K562 (cell line): ENCODE measurements around the gene CALD1.

Experiments
- CBX3 ChIP-seq, 2 experiments: IDR thresholded peaks; 1 replicate in 1 of 2; 2 replicates in 1 of 2; pipeline ENCODE4 v1.6.1; 2012; ENCODE audit warnings: inconsistent platforms in 2 of 2, low read length in 2 of 2, borderline replicate concordance in 1 of 2, control low read depth in 1 of 2
- DNMT1 ChIP-seq: fragments of 450-650 bp; IDR thresholded peaks from 2 replicates; pipeline ENCODE4 v1.6.1; 2016; ENCODE audit warnings: antibody characterized with exemption, mild to moderate bottlenecking
- KAT7 ChIP-seq: sonication (generic); formaldehyde crosslinking; IDR thresholded peaks from 2 replicates; pipeline ENCODE4 v1.8.0; 2022; ENCODE audit warnings: missing genetic modification reagents, mild to moderate bottlenecking, borderline replicate concordance
- KDM1A ChIP-seq, 2 experiments: fragments of 450-650 bp; IDR thresholded peaks; 2 replicates each; pipeline ENCODE4 v1.6.1; 2016; ENCODE audit warnings: mild to moderate bottlenecking in 2 of 2
- KLF13 ChIP-seq: fragments of 450-650 bp; IDR thresholded peaks from 2 replicates; pipeline ENCODE4 v1.6.1; 2016; ENCODE audit warnings: missing genetic modification characterization, low read depth, mild to moderate bottlenecking, missing compliant biosample characterization, moderate library complexity, borderline replicate concordance
- KLF16 ChIP-seq: IDR thresholded peaks from 2 replicates; pipeline ENCODE4 v1.6.1; 2016; ENCODE audit warnings: antibody characterized with exemption
- POLR2A ChIP-seq: fragments of 450-650 bp; conservative IDR thresholded peaks from 2 replicates; pipeline ENCODE4 v1.6.1; 2016
- RBBP5 ChIP-seq: fragments of 200-600 bp; sonication (generic); IDR thresholded peaks from 2 replicates; pipeline ENCODE4 v1.6.1; 2012; ENCODE audit warnings: borderline replicate concordance, mild to moderate bottlenecking, low read length, control low read depth, inconsistent platforms; ENCODE audit not compliant: insufficient read depth, poor library complexity, severe bottlenecking
- RCOR1 ChIP-seq, 2 experiments: IDR thresholded peaks; 2 replicates each; pipeline ENCODE4 v1.6.1; 2012; ENCODE audit warnings: low read depth in 2 of 2, low read length in 2 of 2, borderline replicate concordance in 1 of 2, improper control_type of control experiment in 1 of 2
- SETDB1 ChIP-seq: IDR thresholded peaks from one replicate; pipeline ENCODE4 v1.6.1; 2012; ENCODE audit warnings: low read length, control low read depth, inconsistent platforms
- ZNF133 ChIP-seq: fragments of 250-450 bp; sonication (Bioruptor Pico); IDR thresholded peaks from 2 replicates; pipeline ENCODE4 v1.4.0; 2020; ENCODE audit warnings: mild to moderate bottlenecking
- TF ChIP-seq, protein P1 (sequence below), 3 experiments: IDR thresholded peaks in 2 of 3; conservative IDR thresholded peaks in 1 of 3; 2 replicates each; pipeline ENCODE4 v1.5.1; 2011 to 2012; ENCODE audit warnings: low read length in 3 of 3, mild to moderate bottlenecking in 3 of 3, control low read depth in 2 of 3, improper control_type of control experiment in 1 of 3, inconsistent platforms in 1 of 3, low read depth in 1 of 3, mixed read lengths in 1 of 3, moderate library complexity in 1 of 3; ENCODE audit not compliant: insufficient read depth in 2 of 3
- TF ChIP-seq, protein P2 (sequence below): sonication (generic); formaldehyde crosslinking; IDR thresholded peaks from 2 replicates; pipeline ENCODE4 v1.8.0; 2022; ENCODE audit warnings: mild to moderate bottlenecking, low read depth, missing genetic modification reagents
- TF ChIP-seq, protein P3 (sequence below): IDR thresholded peaks from 2 replicates; pipeline ENCODE4 v1.6.1; 2016; ENCODE audit warnings: missing genetic modification characterization, missing compliant biosample characterization

DNA sequence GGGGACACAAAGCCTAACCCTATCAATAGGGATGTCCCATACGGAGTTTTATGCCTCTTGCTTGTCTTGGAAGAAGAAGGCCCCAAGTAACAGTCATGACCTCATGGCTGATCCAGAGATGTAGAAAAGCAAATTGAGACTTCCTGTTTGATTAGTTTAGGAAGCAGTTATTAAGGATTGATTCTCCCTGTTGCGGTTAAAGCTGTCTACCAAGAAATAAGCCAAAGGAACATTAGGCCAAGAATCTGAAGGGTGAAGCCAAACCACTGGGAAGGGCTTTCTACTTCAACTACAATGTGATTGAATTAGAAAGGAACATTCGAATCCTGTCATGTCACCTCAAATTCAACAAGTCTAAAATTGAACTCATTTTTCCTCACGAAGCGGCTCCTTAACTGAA lies 146.3 kb downstream of the CALD1 start:
- TF ChIP-seq KDM1A (IDR thresholded peaks at IDR 0.05) (no peak), RCOR1 (IDR thresholded peaks at IDR 0.05; ENCODE audit: borderline replicate concordance in 1 of 2, low read depth in 2 of 2, low read length in 2 of 2) (no peak), KLF13 (tag) (no peak), SETDB1 (no peak), POLR2A (no peak), ZNF133 (CRISPR knock-in tag) (no peak), DNMT1 (no peak), CBX3 (IDR thresholded peaks at IDR 0.05; ENCODE audit: borderline replicate concordance in 1 of 2, low read length in 2 of 2) (no peak), KAT7 (CRISPR knock-in tag) (no peak), KLF16 (no peak), RBBP5 (no peak)
- TF ChIP-seq, protein P1, sequence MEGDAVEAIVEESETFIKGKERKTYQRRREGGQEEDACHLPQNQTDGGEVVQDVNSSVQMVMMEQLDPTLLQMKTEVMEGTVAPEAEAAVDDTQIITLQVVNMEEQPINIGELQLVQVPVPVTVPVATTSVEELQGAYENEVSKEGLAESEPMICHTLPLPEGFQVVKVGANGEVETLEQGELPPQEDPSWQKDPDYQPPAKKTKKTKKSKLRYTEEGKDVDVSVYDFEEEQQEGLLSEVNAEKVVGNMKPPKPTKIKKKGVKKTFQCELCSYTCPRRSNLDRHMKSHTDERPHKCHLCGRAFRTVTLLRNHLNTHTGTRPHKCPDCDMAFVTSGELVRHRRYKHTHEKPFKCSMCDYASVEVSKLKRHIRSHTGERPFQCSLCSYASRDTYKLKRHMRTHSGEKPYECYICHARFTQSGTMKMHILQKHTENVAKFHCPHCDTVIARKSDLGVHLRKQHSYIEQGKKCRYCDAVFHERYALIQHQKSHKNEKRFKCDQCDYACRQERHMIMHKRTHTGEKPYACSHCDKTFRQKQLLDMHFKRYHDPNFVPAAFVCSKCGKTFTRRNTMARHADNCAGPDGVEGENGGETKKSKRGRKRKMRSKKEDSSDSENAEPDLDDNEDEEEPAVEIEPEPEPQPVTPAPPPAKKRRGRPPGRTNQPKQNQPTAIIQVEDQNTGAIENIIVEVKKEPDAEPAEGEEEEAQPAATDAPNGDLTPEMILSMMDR (IDR thresholded peaks at IDR 0.05 in 2 of 3, conservative IDR thresholded peaks at IDR 0.05 in 1 of 3; ENCODE audit: insufficient read depth in 2 of 3, low read depth in 1 of 3, low read length in 3 of 3): no peak
- TF ChIP-seq, protein P2, sequence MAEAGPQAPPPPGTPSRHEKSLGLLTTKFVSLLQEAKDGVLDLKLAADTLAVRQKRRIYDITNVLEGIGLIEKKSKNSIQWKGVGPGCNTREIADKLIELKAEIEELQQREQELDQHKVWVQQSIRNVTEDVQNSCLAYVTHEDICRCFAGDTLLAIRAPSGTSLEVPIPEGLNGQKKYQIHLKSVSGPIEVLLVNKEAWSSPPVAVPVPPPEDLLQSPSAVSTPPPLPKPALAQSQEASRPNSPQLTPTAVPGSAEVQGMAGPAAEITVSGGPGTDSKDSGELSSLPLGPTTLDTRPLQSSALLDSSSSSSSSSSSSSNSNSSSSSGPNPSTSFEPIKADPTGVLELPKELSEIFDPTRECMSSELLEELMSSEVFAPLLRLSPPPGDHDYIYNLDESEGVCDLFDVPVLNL (CRISPR knock-in tag): no peak
- TF ChIP-seq, protein P3, sequence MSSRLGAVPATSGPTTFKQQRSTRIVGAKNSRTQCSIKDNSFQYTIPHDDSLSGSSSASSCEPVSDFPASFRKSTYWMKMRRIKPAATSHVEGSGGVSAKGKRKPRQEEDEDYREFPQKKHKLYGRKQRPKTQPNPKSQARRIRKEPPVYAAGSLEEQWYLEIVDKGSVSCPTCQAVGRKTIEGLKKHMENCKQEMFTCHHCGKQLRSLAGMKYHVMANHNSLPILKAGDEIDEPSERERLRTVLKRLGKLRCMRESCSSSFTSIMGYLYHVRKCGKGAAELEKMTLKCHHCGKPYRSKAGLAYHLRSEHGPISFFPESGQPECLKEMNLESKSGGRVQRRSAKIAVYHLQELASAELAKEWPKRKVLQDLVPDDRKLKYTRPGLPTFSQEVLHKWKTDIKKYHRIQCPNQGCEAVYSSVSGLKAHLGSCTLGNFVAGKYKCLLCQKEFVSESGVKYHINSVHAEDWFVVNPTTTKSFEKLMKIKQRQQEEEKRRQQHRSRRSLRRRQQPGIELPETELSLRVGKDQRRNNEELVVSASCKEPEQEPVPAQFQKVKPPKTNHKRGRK (tag): no peak
